ENCODE measurements around the gene WNT3A.

WNT3A gene

GRCh38 chr1:228004331-228004855 is 2.4 kb upstream of the WNT3A start:
- TF ChIP-seq JUND (IDR thresholded peaks at IDR 0.05; ENCODE audit: low read depth) = no peak
- DNase-seq (ENCODE audit: low read depth in 1 of 2, low spot score in 1 of 2) = peak; percentile 79 to 97
- in situ Hi-C loops (cut with HindIII; ENCODE audit: low pct_unique_long_range_greater_than_20kb, low sequenced_read_pairs) = no loop called here

GRCh38 chr1:228004856-228005462 is 1.8 kb upstream of the WNT3A start:
- TF ChIP-seq JUND (IDR thresholded peaks at IDR 0.05; ENCODE audit: low read depth) = no peak
- DNase-seq (ENCODE audit: low read depth in 1 of 2, low spot score in 1 of 2) = no peak
- in situ Hi-C loops (cut with HindIII; ENCODE audit: low pct_unique_long_range_greater_than_20kb, low sequenced_read_pairs) = no loop called here

- DNase-seq (ENCODE audit: low read depth in 1 of 2, low spot score in 1 of 2) = no peak
- in situ Hi-C loops (cut with HindIII; ENCODE audit: low pct_unique_long_range_greater_than_20kb, low sequenced_read_pairs) = no loop called here
- TF ChIP-seq JUND (IDR thresholded peaks at IDR 0.05; ENCODE audit: low read depth) = no peak
Observed at GRCh38 chr1:228005511-228006033, 1.2 kb upstream of the WNT3A start.

- no peak for TF ChIP-seq JUND (IDR thresholded peaks at IDR 0.05; ENCODE audit: low read depth)
- no peak for DNase-seq (ENCODE audit: low read depth in 1 of 2, low spot score in 1 of 2)
- in situ Hi-C loops (cut with HindIII; ENCODE audit: low pct_unique_long_range_greater_than_20kb, low sequenced_read_pairs) = no loop called here
Observed at GRCh38 chr1:228006034-228006785, 588 bp upstream of the WNT3A start.

- in situ Hi-C loops (cut with HindIII; ENCODE audit: low pct_unique_long_range_greater_than_20kb, low sequenced_read_pairs) = no loop called here
- TF ChIP-seq JUND (IDR thresholded peaks at IDR 0.05; ENCODE audit: low read depth) = no peak
- DNase-seq (ENCODE audit: low read depth in 1 of 2, low spot score in 1 of 2) = peak; percentile 53 to 91
Observed at GRCh38 chr1:228007049-228007800, 427 bp downstream of the WNT3A start.

GRCh38 chr1:228007801-228008341 is 1.1 kb downstream of the WNT3A start:
- TF ChIP-seq JUND (IDR thresholded peaks at IDR 0.05; ENCODE audit: low read depth) = no peak
- no peak for DNase-seq (ENCODE audit: low read depth in 1 of 2, low spot score in 1 of 2)
- in situ Hi-C loops (cut with HindIII; ENCODE audit: low pct_unique_long_range_greater_than_20kb, low sequenced_read_pairs) = no loop called here

GRCh38 chr1:228008391-228009115 is 1.8 kb downstream of the WNT3A start:
- DNase-seq (ENCODE audit: low read depth in 1 of 2, low spot score in 1 of 2) = no peak
- in situ Hi-C loops (cut with HindIII; ENCODE audit: low pct_unique_long_range_greater_than_20kb, low sequenced_read_pairs) = no loop called here
- no peak for TF ChIP-seq JUND (IDR thresholded peaks at IDR 0.05; ENCODE audit: low read depth)

- no peak for DNase-seq (ENCODE audit: low read depth in 1 of 2, low spot score in 1 of 2)
- in situ Hi-C loops (cut with HindIII; ENCODE audit: low pct_unique_long_range_greater_than_20kb, low sequenced_read_pairs) = no loop called here
- TF ChIP-seq JUND (IDR thresholded peaks at IDR 0.05; ENCODE audit: low read depth) = no peak
Observed at GRCh38 chr1:228009116-228009827, 2.5 kb downstream of the WNT3A start.

GRCh38 chr1:228009828-228010775 is 3.3 kb downstream of the WNT3A start:
- TF ChIP-seq JUND (IDR thresholded peaks at IDR 0.05; ENCODE audit: low read depth) = no peak
- no peak for DNase-seq (ENCODE audit: low read depth in 1 of 2, low spot score in 1 of 2)
- in situ Hi-C loops (cut with HindIII; ENCODE audit: low pct_unique_long_range_greater_than_20kb, low sequenced_read_pairs) = no loop called here

- TF ChIP-seq JUND (IDR thresholded peaks at IDR 0.05; ENCODE audit: low read depth) = no peak
- no peak for DNase-seq (ENCODE audit: low read depth in 1 of 2, low spot score in 1 of 2)
- in situ Hi-C loops (cut with HindIII; ENCODE audit: low pct_unique_long_range_greater_than_20kb, low sequenced_read_pairs) = no loop called here
Observed at GRCh38 chr1:228010921-228011320, 4.1 kb downstream of the WNT3A start.
